Measurements from ENCODE around the gene POP4.

GRCh38 chr19:29560313-29561075, 45.6 kb upstream of the POP4 start:
- TF ChIP-seq GATA3 (IDR thresholded peaks at IDR 0.05; ENCODE audit: low read depth, low read length) (no peak), GATA2 (IDR thresholded peaks at IDR 0.05; ENCODE audit: low read depth, low read length) (no peak)
